Loucy (cell line): ENCODE measurements around the gene RHOF.

Source experiments
- EZH2phosphoT487 ChIP-seq: fragments of 200-600 bp; IDR thresholded peaks from 2 replicates; pipeline ENCODE4 v1.6.1; 2018; ENCODE audit warnings: antibody characterized with exemption, mild to moderate bottlenecking, moderate library complexity, borderline replicate concordance
- TF ChIP-seq, protein P1 (sequence below): fragments of 200-600 bp; sonication (generic); conservative IDR thresholded peaks from 2 replicates; pipeline ENCODE4 v1.5.1; 2014; ENCODE audit warnings: mild to moderate bottlenecking, antibody characterized with exemption, low read length

DNA sequence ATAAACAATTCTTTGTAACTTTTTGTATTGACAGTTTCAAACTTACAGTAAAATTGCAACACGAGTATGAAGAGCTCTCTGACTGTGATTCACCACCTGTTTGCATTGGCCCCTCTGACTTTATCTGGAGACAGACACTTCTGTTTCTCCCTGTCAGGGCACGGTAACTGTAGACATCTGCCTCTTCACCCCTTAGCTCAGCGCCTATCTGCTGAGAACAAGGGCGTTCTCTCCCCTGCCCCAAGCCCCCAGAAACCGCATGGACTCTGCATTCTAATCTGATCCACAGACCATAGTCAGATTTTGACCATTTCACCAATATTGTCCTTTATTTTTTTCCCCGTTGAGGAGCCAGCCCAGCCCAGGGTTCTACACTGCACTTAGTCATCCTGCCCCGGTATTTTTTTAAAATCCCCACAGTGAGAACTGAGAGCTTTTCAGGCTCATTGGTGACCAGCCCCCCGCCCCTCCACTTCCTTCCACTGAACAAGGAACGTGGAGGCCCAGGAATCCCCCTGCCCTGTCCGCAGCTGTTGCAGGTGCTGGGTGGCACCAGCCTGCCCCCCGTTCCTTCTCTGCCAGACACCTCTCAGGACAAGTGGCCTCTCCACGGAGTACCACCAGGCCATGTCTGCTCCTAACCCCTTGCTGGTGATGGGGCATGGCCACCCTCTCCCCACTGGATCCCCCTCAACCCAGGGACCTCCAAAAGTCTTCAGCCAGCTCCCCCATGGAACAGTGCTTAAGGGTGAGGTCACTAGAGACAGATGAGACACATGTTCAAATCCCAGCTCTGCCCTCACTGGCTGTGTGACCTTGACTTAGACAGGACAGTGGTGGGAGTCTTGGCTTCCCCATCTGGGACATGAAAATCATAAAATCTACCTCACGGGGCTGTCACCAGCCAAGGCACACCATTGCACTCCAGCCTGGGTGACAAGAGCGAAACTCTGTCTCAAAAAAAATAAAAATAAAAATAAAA, 11.2 kb downstream of the RHOF start:
- TF ChIP-seq, protein P1, sequence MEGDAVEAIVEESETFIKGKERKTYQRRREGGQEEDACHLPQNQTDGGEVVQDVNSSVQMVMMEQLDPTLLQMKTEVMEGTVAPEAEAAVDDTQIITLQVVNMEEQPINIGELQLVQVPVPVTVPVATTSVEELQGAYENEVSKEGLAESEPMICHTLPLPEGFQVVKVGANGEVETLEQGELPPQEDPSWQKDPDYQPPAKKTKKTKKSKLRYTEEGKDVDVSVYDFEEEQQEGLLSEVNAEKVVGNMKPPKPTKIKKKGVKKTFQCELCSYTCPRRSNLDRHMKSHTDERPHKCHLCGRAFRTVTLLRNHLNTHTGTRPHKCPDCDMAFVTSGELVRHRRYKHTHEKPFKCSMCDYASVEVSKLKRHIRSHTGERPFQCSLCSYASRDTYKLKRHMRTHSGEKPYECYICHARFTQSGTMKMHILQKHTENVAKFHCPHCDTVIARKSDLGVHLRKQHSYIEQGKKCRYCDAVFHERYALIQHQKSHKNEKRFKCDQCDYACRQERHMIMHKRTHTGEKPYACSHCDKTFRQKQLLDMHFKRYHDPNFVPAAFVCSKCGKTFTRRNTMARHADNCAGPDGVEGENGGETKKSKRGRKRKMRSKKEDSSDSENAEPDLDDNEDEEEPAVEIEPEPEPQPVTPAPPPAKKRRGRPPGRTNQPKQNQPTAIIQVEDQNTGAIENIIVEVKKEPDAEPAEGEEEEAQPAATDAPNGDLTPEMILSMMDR = no peak
- TF ChIP-seq EZH2phosphoT487 = no peak
